GM18873 (cell line): ENCODE data around the gene NTN4.
"Not testable (repeated sequence)": the region's sequence is repeated elsewhere in the genome, so short reads cannot be mapped to it uniquely, and the experiment has no call there.

Source experiments
- ATAC-seq: cut with Tn5 transposase; IDR thresholded peaks from one replicate; pipeline ENCODE4 v1.9.1; 2021; ENCODE audit warnings: mild to moderate bottlenecking, moderate library complexity, moderate number of reproducible peaks; ENCODE audit not compliant: unreplicated experiment, low FRiP score

The NTN4 gene

DNA sequence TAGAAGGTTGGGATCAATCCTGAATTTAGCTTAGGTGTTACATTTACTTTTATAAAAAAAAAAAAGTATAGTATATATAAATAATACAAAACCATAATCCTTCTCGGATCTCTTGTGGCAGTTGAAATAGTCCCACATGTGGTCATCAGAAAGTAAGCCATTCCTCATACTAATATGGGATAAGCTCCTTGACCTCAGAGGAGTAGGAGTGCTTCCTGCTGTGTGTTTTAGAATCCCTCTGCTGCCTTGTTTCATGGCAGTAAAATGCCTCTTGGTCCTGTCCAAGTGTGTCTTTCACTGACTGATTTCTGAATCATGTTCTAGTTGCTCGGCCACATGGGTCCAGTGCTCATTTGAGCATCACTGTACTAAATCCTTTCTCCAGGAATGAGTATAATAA, 117.0 kb downstream of the NTN4 start:
- no peak for ATAC-seq

GRCh38 chr12:95672166-95672565, 118.4 kb downstream of the NTN4 start:
- ATAC-seq = no peak

GRCh38 chr12:95671265-95671664, 119.3 kb downstream of the NTN4 start:
- no peak for ATAC-seq

DNA sequence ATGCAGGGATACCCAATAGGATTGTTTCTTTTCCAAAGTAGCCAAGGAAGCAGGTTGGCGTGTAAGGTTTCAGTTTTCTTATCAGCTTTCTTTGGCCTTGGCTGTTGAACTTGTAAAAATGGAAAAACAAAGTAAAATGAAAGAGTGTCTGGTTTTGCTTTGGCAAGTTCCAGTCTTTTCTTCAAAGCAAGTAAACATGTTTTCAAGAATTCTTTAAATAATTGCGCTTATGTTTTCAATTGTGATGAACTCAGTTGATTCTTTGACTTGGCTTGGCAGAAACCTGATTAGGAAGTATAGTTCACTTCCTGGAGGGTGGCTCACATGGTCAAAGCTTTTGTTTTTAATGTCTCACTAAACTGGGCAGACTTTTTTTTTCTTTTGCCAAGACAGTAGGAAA, 127.0 kb downstream of the NTN4 start:
- no peak for ATAC-seq

DNA sequence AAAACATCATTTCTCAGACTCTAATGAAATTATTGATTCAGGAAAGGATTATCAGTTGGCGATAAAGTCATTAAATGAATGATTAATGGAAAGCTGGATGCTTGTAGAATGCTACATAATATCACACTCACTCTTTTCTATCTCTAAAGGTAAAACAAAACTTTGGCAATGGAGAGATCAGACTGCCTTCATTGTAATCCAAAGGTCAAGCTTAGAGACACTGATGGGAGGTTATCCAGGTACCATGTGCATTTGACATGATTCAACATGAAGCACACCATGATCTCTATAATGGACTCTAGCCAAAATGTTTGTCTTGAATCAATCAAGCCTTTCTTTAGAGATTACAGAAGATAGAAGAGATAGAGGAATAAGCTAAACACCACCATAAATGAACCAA, 129.2 kb downstream of the NTN4 start:
- ATAC-seq = no peak

DNA sequence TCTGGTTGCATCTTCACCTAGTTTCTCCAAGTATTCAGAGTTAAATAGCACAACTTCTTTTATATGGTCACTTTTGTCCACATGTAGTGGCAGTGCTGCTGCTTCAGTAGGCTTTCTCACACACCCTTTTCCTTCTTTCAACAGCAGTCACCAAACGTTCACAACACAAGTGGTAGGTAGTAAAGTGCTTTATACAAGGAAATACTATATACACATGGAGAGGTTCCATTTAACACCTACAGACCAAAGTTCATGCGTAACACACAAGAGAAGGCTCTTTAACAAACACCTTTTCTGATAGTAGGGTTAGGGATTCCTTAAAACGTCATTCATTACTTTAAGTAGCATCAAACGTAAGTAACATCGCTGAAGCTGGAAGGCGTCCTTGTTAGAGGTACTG, 132.2 kb downstream of the NTN4 start:
- ATAC-seq = no peak

GRCh38 chr12:95654665-95655064, 135.9 kb downstream of the NTN4 start:
- ATAC-seq = not testable (repeated sequence)

GRCh38 chr12:95653771-95654546, 136.6 kb downstream of the NTN4 start:
- ATAC-seq = no peak

DNA sequence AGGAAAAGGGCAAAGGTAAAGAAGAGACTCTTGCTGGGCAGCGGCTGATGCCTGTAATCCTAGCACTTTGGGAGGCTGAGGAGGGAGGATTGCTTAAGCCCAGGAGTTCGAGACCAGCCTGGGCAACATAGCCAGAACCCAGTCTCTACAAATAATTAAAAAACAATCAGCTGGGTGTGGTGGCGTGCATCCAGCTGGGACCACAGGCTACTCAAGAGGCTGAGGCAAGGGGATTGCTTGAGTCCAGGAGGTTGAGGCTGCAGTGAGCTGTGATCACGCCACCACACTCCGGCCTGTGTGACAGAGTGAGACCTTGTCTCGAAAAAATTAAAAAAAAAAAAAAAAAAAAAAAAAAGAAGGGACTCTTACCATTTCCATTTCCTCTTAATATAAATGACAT, 138.9 kb downstream of the NTN4 start:
- no peak for ATAC-seq

DNA sequence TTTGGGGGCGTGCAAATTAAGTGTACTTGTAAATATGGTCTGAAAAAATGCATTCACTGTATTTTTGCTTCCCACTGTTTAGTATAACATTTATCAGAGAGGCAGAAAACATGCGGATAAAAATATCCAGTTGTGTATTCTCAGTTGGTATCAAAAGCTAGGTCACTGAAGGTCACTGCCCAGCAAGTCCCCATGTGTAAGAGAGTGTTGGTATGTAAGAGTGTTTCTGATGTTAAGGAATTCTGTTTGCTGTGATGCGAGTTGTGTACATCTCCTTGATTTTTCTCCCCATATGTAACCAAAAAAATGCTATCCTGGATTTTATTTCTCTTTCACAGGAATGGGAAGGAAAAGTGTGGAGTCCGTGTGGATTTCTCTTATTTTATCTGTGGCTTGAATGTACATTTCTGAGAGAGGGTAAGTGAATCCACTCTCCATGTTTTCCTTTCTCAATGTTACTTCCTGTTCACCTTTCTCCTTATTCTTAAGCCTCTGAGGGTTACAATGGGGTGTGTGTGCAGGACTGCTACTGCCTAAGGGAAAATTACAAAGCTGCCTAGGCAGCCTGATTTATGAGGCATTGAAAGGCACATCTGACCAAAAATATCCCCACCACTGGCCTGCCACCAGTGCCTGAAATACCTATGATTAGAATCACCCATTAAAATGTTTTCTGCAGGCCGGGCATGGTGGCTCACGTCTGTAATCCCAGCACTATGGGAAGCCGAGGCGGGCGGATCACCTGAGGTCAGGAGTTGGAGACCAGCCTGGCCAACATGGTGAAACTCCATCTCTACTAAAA, 141.4 kb downstream of the NTN4 start:
- no peak for ATAC-seq

GRCh38 chr12:95646781-95647190, 143.8 kb downstream of the NTN4 start:
- no peak for ATAC-seq

GRCh38 chr12:95643256-95643655, 147.3 kb downstream of the NTN4 start:
- no peak for ATAC-seq

GRCh38 chr12:95642583-95642982, 148.0 kb downstream of the NTN4 start:
- ATAC-seq = no peak

- ATAC-seq = no peak
These were observed 149.1 kb downstream of the NTN4 start for GRCh38 chr12:95641299-95641952.

GRCh38 chr12:95640516-95640915, 150.0 kb downstream of the NTN4 start:
- ATAC-seq = no peak

- ATAC-seq = no peak
These were observed 153.0 kb downstream of the NTN4 start for GRCh38 chr12:95637471-95638155.

DNA sequence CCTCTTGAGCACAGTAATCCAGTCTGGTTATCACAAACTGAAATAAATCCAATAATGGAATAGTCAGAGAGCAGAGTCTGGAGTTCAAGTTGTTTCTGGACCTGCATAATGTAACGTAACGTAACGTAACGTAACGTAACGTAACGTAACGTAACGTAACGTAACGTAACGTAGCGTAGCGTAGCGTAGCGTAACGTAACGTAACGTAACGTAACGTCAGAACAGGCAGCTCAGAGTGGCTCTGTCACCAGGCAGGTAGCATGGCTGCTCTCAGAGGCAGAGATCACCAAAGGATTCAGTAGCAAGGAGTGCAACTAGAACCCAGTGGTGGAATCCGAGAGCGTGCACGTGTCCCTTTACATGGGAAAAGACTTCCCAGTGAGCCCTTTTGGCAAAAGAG, 153.6 kb downstream of the NTN4 start:
- ATAC-seq = no peak

GRCh38 chr12:95634622-95635621, 155.6 kb downstream of the NTN4 start:
- no peak for ATAC-seq

GRCh38 chr12:95633732-95634465, 156.7 kb downstream of the NTN4 start:
- ATAC-seq = no peak
